Non-pigmented ciliary epithelial cell (primary cell): ENCODE results near the gene ZNF598.

ENCODE experiments used
- DNase-seq: peaks from one replicate; pipeline ENCODE4 v3.0.0-alpha.2; 2010; ENCODE audit warnings: low read depth

The ZNF598 gene

DNA sequence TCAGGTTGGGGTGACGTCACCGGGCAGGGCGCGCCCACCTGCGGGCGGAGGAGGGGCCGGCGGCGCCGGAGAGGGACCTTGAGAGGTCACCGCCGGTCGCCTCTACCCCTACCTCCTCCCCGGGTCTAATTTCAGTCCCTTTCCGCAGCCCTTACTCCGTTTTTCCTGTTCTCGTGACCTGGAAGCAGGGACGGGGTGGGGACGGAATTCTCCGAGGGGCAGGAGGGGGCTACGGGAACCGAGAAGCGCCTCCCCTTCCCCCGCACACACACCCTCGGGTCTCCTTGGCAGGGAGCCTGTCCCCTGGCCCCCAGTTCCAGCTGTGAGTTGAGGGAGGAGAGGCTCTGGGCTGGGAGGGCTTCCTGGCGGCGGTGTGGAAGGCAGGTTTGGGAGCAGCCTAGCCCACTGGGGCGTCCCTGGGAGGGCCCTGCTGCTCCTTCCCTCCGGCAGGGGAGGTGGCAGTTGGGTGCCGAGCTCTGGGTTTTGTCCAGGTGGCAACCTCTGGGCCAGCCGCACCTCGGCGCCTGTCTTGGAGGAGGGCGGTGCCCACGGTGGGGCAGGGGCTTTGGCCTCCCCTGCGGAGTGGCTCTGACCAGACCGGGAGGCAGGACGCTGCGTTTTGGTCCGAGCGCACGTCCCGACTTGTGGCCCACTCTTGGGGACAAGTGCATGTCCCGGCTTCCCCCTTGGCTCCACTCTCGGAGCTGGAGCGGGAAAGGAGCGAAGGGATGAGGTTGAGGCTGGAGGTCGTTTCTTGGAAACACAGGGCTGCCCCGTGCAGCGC lies 19.1 kb downstream of the ZNF598 start:
- no peak for DNase-seq

DNA sequence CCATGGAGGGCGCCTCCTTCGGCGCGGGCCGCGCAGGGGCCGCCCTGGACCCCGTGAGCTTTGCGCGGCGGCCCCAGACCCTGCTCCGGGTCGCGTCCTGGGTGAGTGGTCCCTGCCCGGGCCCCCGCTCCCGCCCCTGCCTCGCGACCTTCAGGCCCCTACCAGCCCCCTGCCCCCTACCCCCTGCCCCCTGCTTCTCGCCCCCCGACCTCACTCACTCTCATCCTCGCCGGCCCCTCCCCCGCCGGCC lies 19.6 kb downstream of the ZNF598 start:
- DNase-seq = no peak

GRCh38 chr16:1989209-1990100 lies 20.2 kb downstream of the ZNF598 start, which contains the start of gene SYNGR3:
SYNGR3 (plus strand) TSS chr16:1989970; CDS start chr16:1990103, 133 bp downstream.
- DNase-seq = no peak

- no peak for DNase-seq
These were observed 22.4 kb downstream of the ZNF598 start for GRCh38 chr16:1987198-1987597.

- no peak for DNase-seq
These were observed 24.0 kb downstream of the ZNF598 start for GRCh38 chr16:1985466-1986150.

DNA sequence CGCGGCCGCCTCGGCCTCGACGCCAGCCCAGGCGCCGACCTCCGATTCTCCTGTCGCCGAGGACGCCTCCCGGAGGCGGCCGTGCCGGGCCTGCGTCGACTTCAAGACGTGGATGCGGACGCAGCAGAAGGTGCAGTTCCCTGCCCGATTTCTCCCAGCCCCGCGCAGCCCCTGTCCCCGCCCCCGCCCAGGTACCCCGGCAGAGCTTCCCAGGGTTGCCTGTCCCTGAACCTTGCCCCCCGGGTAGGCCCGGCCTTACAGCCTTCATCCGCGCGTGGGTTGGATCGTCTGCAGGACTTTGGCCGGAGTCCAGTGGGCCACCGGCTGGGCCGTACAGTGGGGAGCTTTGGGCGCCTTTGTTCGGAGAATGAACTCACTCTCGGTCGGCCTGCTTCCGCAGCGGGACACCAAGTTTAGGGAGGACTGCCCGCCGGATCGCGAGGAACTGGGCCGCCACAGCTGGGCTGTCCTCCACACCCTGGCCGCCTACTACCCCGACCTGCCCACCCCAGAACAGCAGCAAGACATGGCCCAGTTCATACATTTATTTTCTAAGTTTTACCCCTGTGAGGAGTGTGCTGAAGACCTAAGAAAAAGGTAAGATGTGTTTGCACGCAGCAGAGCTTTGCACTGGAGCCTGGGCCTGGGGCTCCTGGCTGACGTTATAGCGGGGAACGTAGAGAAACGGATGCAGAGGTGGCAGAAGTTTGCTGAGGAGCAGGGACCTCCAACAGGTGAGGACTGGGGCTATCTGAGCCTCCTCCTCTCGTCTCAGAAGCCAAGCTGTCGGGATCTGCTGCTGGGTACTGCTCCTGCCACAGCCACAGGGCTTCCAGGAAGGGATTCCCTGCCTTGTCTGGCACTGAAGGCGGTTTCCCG lies 25.0 kb downstream of the ZNF598 start:
- no peak for DNase-seq

GRCh38 chr16:1983544-1984346 lies 25.9 kb downstream of the ZNF598 start, which contains the start of gene GFER:
GFER (plus strand) TSS chr16:1984193; CDS start chr16:1984219, 26 bp downstream.
- peak; percentile 37 for DNase-seq

- DNase-seq = no peak
These were observed 26.6 kb downstream of the ZNF598 start for GRCh38 chr16:1982991-1983543.

DNA sequence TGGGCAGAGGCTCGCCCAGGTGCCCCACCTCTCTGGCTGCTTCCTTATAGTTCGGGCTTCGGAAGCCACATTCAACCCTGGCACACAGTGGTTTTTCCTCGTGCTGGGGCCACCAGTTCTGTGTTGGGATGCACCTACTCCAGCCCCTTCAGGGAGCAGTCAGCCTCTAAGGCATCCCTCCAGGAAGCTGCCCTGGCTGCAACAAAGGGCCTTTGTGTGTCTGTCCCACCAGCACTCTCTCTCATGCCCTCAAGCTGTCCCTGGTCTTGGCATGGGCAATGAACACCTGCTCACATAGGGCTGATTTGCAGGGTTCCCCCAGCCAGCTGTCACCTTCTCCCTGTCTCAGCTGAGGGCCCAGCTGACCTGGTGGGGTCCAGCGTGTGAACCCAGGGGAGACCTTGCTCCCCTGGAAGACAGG lies 27.6 kb downstream of the ZNF598 start:
- DNase-seq = no peak

- no peak for DNase-seq
These were observed 28.2 kb downstream of the ZNF598 start, which contains the start of gene NOXO1 for GRCh38 chr16:1981398-1981836. NOXO1 (minus strand) TSS chr16:1981469; CDS start chr16:1981179, 290 bp downstream.

DNA sequence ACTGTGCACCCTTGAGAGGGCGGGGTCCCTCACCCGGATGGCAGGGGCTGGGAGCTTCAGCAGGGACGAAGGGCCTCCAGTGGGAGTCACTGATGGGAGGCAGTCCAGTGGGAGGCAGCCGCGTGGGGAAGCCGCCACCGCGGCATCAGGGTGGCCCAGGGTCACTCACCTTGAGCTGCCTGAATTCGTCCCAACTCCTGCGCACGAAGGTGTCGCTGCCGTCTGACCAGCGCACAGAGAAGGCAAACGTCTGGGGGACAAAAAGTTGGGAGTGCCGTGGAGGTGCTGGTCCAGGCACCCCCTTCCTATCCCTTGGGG lies 28.9 kb downstream of the ZNF598 start:
- no peak for DNase-seq

- no peak for DNase-seq
These were observed 29.4 kb downstream of the ZNF598 start for GRCh38 chr16:1980030-1980769.

DNA sequence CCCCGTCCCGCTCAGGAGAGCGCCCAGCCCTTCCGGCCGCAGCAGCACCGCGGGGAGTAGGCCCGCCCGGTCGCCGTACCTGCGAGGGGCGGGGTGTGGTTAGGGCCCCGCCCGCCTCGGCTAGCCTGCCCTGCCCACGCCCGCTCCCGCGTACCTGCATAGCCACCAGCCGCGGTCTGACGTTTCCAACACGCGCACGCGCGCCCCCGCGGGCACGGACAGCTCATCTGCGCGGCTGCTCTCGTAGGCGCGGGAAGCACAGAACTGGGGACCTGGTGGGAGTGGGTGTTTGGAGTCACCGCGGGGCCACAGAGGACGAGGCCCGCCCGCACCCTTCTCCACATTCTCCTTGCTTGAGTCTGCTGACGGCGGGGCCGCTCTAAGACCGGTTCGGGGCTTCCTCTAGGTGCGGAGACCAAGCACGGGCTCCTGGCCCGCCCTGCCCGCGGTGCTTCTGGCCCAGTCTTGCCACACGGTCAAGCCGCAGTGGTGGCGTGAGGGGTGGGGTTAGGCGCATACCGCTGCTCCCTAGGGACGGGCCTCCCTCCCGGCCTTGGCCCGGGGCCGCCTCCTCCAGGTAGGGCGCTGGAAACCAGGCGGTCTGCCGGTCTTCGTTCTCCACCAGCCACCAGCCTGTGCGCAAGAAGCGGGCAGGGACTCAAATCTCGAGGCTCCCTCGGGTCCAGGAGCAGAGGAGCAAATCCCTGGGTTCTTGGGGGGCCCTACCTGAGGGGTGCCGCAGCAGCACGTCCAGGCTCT lies 30.2 kb downstream of the ZNF598 start:
- no peak for DNase-seq

GRCh38 chr16:1978476-1979120 lies 31.0 kb downstream of the ZNF598 start:
- DNase-seq = no peak

DNA sequence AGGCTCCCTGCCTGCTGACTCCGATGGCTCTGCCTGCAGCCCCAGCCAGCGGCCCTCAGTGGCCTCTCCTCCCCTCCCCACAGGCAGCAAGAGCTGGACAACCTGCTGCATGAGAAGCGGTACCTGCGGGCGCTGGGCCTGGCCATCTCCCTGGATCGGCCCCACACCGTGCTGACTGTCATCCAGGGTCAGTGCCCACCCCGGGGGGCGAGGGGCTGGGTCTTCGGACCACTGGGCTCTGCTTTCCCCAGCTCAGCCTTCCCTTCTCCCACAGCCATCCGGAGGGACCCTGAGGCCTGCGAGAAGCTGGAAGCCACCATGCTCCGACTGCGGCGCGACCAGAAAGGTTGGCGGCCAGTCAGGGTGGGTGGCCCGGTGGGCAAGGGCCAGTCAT lies 31.7 kb downstream of the ZNF598 start:
- no peak for DNase-seq

GRCh38 chr16:1976951-1977874 lies 32.4 kb downstream of the ZNF598 start:
- DNase-seq = no peak

DNA sequence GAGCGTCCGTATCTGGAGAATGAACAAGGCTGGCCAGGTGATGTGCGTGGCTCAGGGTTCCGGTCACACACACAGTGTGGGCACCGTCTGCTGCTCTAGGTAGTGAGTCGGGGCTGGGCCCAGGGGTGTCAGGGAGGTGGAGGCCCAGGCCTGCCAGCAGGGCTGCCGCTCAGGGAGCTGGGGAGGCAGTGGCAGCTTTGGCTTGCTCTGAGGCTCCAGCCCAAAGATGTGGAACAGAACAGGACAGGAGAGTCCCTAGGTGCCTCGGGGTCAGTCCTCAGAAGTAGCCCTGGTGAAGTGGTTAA lies 33.5 kb downstream of the ZNF598 start:
- DNase-seq = no peak
